Mesenchymal stem cell (in vitro differentiated cells and primary cell): Measurements from ENCODE around the gene POLR1E.

Experiments
- DNase-seq: peaks from one replicate; pipeline ENCODE4 v3.0.0-alpha.2; 2013
- H2AFZ ChIP-seq: one replicate; pipeline ENCODE4 v1.6.1; 2013; ENCODE audit warnings: low read depth, mild to moderate bottlenecking, control low read depth, inconsistent platforms, low read length, moderate library complexity
- H2AK5ac ChIP-seq: 2 replicates; pipeline ENCODE4 v1.6.1; 2013; ENCODE audit warnings: low read length, moderate library complexity, mild to moderate bottlenecking, inconsistent platforms; ENCODE audit not compliant: severe bottlenecking
- H2BK120ac ChIP-seq: one replicate; pipeline ENCODE4 v1.6.1; 2013; ENCODE audit warnings: low read depth, mild to moderate bottlenecking, inconsistent platforms, low read length, moderate library complexity
- H2BK12ac ChIP-seq, 2 experiments: one replicate each; pipeline ENCODE4 v1.6.1; 2013; ENCODE audit warnings: inconsistent platforms in 2 of 2, low read length in 2 of 2, mild to moderate bottlenecking in 2 of 2, moderate library complexity in 2 of 2, control low read depth in 1 of 2
- H2BK15ac ChIP-seq: one replicate; pipeline ENCODE4 v1.6.1; 2013; ENCODE audit warnings: mild to moderate bottlenecking, low read depth, inconsistent platforms; ENCODE audit not compliant: poor library complexity, severe bottlenecking
- H2BK5ac ChIP-seq: 2 replicates; pipeline ENCODE4 v1.6.1; 2013; ENCODE audit warnings: low read depth, mild to moderate bottlenecking, low read length, control low read depth, inconsistent platforms; ENCODE audit not compliant: poor library complexity, severe bottlenecking
- H3K14ac ChIP-seq, 2 experiments: one replicate each; pipeline ENCODE4 v1.6.1; 2013; ENCODE audit warnings: inconsistent platforms in 2 of 2, low read length in 2 of 2, control low read depth in 1 of 2, mild to moderate bottlenecking in 1 of 2, moderate library complexity in 1 of 2
- H3K18ac ChIP-seq, 2 experiments: one replicate each; pipeline ENCODE4 v1.6.1; 2013; ENCODE audit warnings: inconsistent platforms in 2 of 2, low read length in 2 of 2, control low read depth in 1 of 2, low read depth in 1 of 2, mild to moderate bottlenecking in 1 of 2
- H3K23ac ChIP-seq, 2 experiments: one replicate each; pipeline ENCODE4 v1.6.1; 2013; ENCODE audit warnings: inconsistent platforms in 2 of 2, low read length in 2 of 2, mild to moderate bottlenecking in 2 of 2, moderate library complexity in 2 of 2, control low read depth in 1 of 2
- H3K27ac ChIP-seq: 2 replicates; pipeline ENCODE4 v1.5.1; 2013; ENCODE audit warnings: mild to moderate bottlenecking, moderate library complexity, low read length, control low read depth, inconsistent platforms; ENCODE audit not compliant: poor library complexity, severe bottlenecking
- H3K27me3 ChIP-seq, 2 experiments: 2 replicates each; pipeline versions ENCODE4 v1.6.1 to v1.7.0; 2013; ENCODE audit warnings: low read length in 2 of 2, mild to moderate bottlenecking in 2 of 2, moderate library complexity in 2 of 2, control low read depth in 1 of 2, inconsistent platforms in 1 of 2; ENCODE audit not compliant: control insufficient read depth in 1 of 2, insufficient read depth in 1 of 2
- H3K36me3 ChIP-seq, 2 experiments: 2 replicates each; pipeline versions ENCODE4 v1.6.1 to v1.7.0; 2013; ENCODE audit warnings: low read length in 2 of 2, control low read depth in 1 of 2, inconsistent platforms in 1 of 2, low read depth in 1 of 2, mild to moderate bottlenecking in 1 of 2; ENCODE audit not compliant: insufficient read depth in 2 of 2, control insufficient read depth in 1 of 2
- H3K4ac ChIP-seq, 2 experiments: one replicate each; pipeline ENCODE4 v1.6.1; 2013; ENCODE audit warnings: inconsistent platforms in 2 of 2, low read length in 2 of 2, mild to moderate bottlenecking in 2 of 2, moderate library complexity in 2 of 2, control low read depth in 1 of 2, low read depth in 1 of 2
- H3K4me1 ChIP-seq: 2 replicates; pipeline ENCODE4 v1.6.1; 2013; ENCODE audit warnings: low read depth, low read length, control low read depth; ENCODE audit not compliant: control insufficient read depth, insufficient read depth
- H3K4me2 ChIP-seq: 2 replicates; pipeline ENCODE4 v1.6.1; 2013; ENCODE audit warnings: low read length, mild to moderate bottlenecking, inconsistent platforms; ENCODE audit not compliant: poor library complexity, severe bottlenecking
- H3K4me3 ChIP-seq, 2 experiments: 2 replicates each; pipeline versions ENCODE4 v1.5.1 to v1.7.0; 2013; ENCODE audit warnings: low read length in 2 of 2, mild to moderate bottlenecking in 2 of 2, control low read depth in 1 of 2, low read depth in 1 of 2; ENCODE audit not compliant: insufficient read depth in 1 of 2
- H3K79me1 ChIP-seq: replicated peaks from 2 replicates; pipeline ENCODE4 v1.6.1; 2013; ENCODE audit warnings: mild to moderate bottlenecking, control low read depth, low read length, inconsistent platforms; ENCODE audit not compliant: poor library complexity, severe bottlenecking
- H3K9ac ChIP-seq: 2 replicates; pipeline ENCODE4 v1.7.0; 2013; ENCODE audit warnings: mild to moderate bottlenecking, low read length, moderate library complexity
- H3K9me3 ChIP-seq: 2 replicates; pipeline ENCODE4 v1.7.0; 2013; ENCODE audit warnings: mild to moderate bottlenecking, low read length; ENCODE audit not compliant: control insufficient read depth
- H4K8ac ChIP-seq: one replicate; pipeline ENCODE4 v1.6.1; 2013; ENCODE audit warnings: inconsistent platforms, mild to moderate bottlenecking, low read length, moderate library complexity
- H4K91ac ChIP-seq: one replicate; pipeline ENCODE4 v1.6.1; 2013; ENCODE audit warnings: mild to moderate bottlenecking, low read length, inconsistent platforms
- WGBS: methylation state at CpG from one replicate; pipeline ENCODE4 v1.1.7; 2013; ENCODE audit warnings: mixed read lengths; 5-methylcytosine and 5-hydroxymethylcytosine counted together

Gene POLR1E

DNA sequence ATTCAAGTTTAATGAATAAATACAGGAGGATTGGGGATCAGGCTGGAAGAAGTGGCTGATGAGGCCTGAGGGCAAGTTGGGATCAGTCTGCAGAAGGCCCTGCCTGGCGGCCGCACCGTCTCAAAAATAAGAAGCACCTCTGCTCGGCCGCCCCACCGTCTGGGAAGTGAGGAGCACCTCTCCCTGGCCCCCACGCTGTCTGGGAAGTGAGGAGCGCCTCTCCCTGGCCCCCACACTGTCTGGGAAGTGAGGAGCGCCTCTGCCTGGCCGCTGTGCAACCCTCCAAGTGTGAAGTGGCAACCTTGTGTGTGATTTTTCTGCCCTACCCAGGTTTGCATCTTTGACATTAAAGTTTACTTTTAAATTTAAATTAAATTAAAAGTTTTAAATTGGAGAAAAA is 35.4 kb downstream of the POLR1E start:
- Histone ChIP-seq H2AFZ (no peak overlapping the region), H3K27me3 (no peaks in the 10 kb centered on the region), H3K4me3 (no peak overlapping the region), H2BK12ac (no peak overlapping the region), H3K4ac (no peak overlapping the region), H3K9me3 (no peaks in the 10 kb centered on the region), H3K14ac (no peak overlapping the region), H3K23ac (no peak overlapping the region), H3K36me3 (peaks cover 55 to 86% of the 10 kb centered on the region in 2 experiments), H3K79me1 (no peaks in the 10 kb centered on the region), H3K27ac (no peak overlapping the region), H4K91ac (no peak overlapping the region), H3K4me1 (no peaks in the 10 kb centered on the region), H3K18ac (no peak overlapping the region), H3K9ac (no peak overlapping the region), H2BK120ac (no peak overlapping the region), H2BK15ac (no peak overlapping the region), H2BK5ac (no peak overlapping the region), H2AK5ac (no peak overlapping the region), H4K8ac (no peak overlapping the region), H3K4me2 (no peak overlapping the region)
- no peak for DNase-seq
- 95% methylated on average over 8 of the region's 10 CpGs for WGBS

DNA sequence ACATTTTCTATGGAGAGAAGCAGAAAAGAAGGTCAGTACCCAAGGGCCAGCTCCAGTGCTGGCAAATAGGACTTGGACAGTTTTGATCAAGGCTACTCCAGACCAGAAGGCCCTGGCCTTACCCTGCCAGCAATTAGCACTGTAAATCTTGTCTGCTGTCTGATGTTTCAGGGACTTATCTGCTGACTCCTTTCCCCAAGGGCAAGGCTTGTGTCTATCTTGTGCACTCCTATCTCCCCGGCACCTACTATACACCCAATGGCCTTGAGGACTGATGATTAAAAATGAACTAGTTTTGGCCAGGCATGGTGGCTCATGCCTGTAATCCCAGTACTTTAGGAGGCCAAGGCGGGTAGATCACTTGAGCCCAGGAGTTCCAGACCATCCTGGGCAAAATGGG is 37.2 kb downstream of the POLR1E start:
- H3K23ac ChIP-seq: no peak overlapping the region
- H3K27ac ChIP-seq: no peak overlapping the region
- no peak overlapping the region for H2BK120ac ChIP-seq
- no peak overlapping the region for H2BK12ac ChIP-seq
- no peaks in the 10 kb centered on the region for H3K4me1 ChIP-seq
- H4K91ac ChIP-seq: no peak overlapping the region
- no peak overlapping the region for H3K4me3 ChIP-seq
- H4K8ac ChIP-seq: no peak overlapping the region
- H3K9ac ChIP-seq: no peak overlapping the region
- 94% methylated on average over 2 of the region's 2 CpGs for WGBS
- no peak overlapping the region for H2AFZ ChIP-seq
- H3K27me3 ChIP-seq: no peaks in the 10 kb centered on the region
- no peak overlapping the region for H2BK5ac ChIP-seq
- no peak overlapping the region for H3K18ac ChIP-seq
- no peaks in the 10 kb centered on the region for H3K9me3 ChIP-seq
- H3K14ac ChIP-seq: no peak overlapping the region
- no peak overlapping the region for H3K4ac ChIP-seq
- no peaks in the 10 kb centered on the region for H3K79me1 ChIP-seq
- no peak overlapping the region for H3K4me2 ChIP-seq
- no peak overlapping the region for H2BK15ac ChIP-seq
- no peak overlapping the region for H2AK5ac ChIP-seq
- no peak for DNase-seq
- H3K36me3 ChIP-seq: peaks cover 46 to 84% of the 10 kb centered on the region in 2 experiments

DNA sequence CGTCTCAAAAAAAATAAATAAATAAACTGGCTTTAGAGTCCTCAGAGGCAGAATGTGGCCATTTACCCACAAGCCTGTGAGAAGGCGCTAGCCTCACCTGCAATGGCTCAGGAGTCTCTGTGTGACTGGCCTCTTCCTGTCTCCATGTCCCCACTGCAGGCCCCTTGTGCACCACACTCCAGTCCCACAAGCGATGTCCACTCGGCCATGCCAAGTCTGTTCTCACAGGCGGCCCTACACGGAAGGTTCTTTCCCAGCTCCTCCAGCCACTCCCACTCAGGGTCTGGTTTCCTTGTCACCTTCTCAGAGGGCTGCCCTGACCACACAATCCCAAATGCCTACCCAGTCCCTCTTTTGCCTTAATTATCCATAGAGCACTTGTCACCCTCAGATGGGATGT is 38.2 kb downstream of the POLR1E start:
- Histone ChIP-seq H2AFZ (no peak overlapping the region), H3K4me3 (no peak overlapping the region), H3K18ac (no peak overlapping the region), H3K14ac (no peak overlapping the region), H2BK120ac (no peak overlapping the region), H3K4me1 (no peaks in the 10 kb centered on the region), H2BK15ac (no peak overlapping the region), H2BK5ac (no peak overlapping the region), H4K91ac (no peak overlapping the region), H3K27ac (no peak overlapping the region), H3K36me3 (peaks cover 48 to 87% of the 10 kb centered on the region in 2 experiments), H3K4me2 (no peak overlapping the region), H3K27me3 (no peaks in the 10 kb centered on the region), H3K4ac (no peak overlapping the region), H2AK5ac (no peak overlapping the region), H2BK12ac (no peak overlapping the region), H3K9ac (no peak overlapping the region), H4K8ac (no peak overlapping the region), H3K23ac (no peak overlapping the region), H3K9me3 (no peaks in the 10 kb centered on the region), H3K79me1 (no peaks in the 10 kb centered on the region)
- DNase-seq: no peak
- WGBS: 93% methylated on average over 6 of the region's 6 CpGs

DNA sequence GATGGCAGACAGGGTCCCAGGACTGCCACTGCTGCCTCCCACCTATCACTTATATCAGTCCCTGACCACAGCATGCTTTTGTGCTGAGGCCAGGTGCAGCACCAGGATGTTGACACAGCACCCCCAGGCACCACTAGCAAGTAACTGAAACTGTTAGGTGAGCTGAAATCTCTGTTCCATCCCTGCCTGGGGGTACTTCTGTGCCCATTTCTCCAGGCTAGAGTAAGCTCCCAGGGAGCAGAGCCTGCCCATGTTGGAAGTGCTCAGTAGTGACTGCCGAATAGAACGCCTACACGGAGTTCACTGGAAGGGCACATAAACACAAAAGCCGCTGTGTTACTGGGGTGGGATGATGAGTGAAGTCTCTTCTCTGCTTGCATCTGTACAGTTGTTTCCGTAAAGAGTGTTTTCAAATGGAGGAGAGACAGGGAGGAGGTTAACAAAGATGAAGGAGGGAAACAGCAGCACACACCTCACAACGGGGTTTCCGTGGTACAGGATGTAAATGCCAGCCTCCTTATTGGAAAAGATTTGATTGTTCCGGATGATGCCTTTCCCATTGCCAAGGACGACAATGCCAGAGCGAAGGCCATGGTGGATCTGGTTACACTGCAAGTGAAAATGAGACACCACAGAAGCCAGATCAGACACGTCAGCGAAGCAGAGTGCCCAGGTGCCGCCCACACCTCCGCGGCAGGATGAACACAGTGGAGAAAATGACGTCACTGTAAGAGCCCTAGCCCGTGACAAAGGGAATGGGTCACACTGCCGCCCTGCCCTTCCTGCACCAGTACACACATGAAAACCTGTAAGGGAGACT is 43.1 kb downstream of the POLR1E start:
- no peak overlapping the region for H2BK12ac ChIP-seq
- H3K14ac ChIP-seq: no peak overlapping the region
- H3K79me1 ChIP-seq: no peaks in the 10 kb centered on the region
- no peak overlapping the region for H3K4me2 ChIP-seq
- H4K91ac ChIP-seq: no peak overlapping the region
- H3K36me3 ChIP-seq: peaks cover 28 to 79% of the 10 kb centered on the region in 2 experiments
- H3K27me3 ChIP-seq: no peaks in the 10 kb centered on the region
- H2BK120ac ChIP-seq: no peak overlapping the region
- 97% methylated on average over 18 of the region's 18 CpGs for WGBS
- H3K9ac ChIP-seq: no peak overlapping the region
- DNase-seq: no peak
- H4K8ac ChIP-seq: no peak overlapping the region
- H2BK5ac ChIP-seq: no peak overlapping the region
- H2AFZ ChIP-seq: no peak overlapping the region
- no peak overlapping the region for H3K4me3 ChIP-seq
- no peaks in the 10 kb centered on the region for H3K9me3 ChIP-seq
- H3K23ac ChIP-seq: no peak overlapping the region
- H2AK5ac ChIP-seq: no peak overlapping the region
- no peak overlapping the region for H3K18ac ChIP-seq
- H3K4me1 ChIP-seq: no peaks in the 10 kb centered on the region
- H3K4ac ChIP-seq: no peak overlapping the region
- H3K27ac ChIP-seq: no peak overlapping the region
- H2BK15ac ChIP-seq: no peak overlapping the region
